GM13977 (cell line): ENCODE measurements around the gene F8.
"Not testable (repeated sequence)": the region's sequence is repeated elsewhere in the genome, so short reads cannot be mapped to it uniquely, and the experiment has no call there.

Experiments used
- DNase-seq: peaks from one replicate; pipeline ENCODE4 v3.0.0; 2012; ENCODE audit warnings: low spot score
- CTCF ChIP-seq: IDR thresholded peaks from 2 replicates; pipeline ENCODE4 v1.5.1; 2012; ENCODE audit warnings: mild to moderate bottlenecking, control low read depth; ENCODE audit not compliant: insufficient read depth; ENCODE audit errors: extremely low read depth, missing control alignments
- in situ Hi-C: fragments of 300-500 bp; cut with MboI; formaldehyde crosslinking; loops from one replicate; pipeline ENCODE4 v1.12.0; 2022; ENCODE audit warnings: low sequenced_read_pairs, low pct_unique_long_range_greater_than_20kb, mixed read lengths, inconsistent platforms; ENCODE audit not compliant: unreplicated experiment

F8 gene

GRCh38 chrX:154873329-154873728 lies 149.2 kb downstream of the F8 start:
- no peak for DNase-seq
- in situ Hi-C loops = no loop called here
- TF ChIP-seq CTCF = no peak

GRCh38 chrX:154868522-154868921 lies 154.0 kb downstream of the F8 start:
- DNase-seq, in situ Hi-C loops: not testable (repeated sequence)

GRCh38 chrX:154855256-154855655 lies 167.3 kb downstream of the F8 start:
- in situ Hi-C loops = no loop called here
- no peak for TF ChIP-seq CTCF
- DNase-seq = no peak

- TF ChIP-seq CTCF = no peak
- in situ Hi-C loops = no loop called here
Observed at GRCh38 chrX:154850957-154851611, 171.4 kb downstream of the F8 start.

GRCh38 chrX:154840856-154841255 lies 181.7 kb downstream of the F8 start:
- DNase-seq = peak; percentile 42
- TF ChIP-seq CTCF = peak; percentile 51
- in situ Hi-C loops = loop anchor here (25.0 kb wide), 1 partner anchor 254 kb away; the partner anchor contains the start of gene CTAG1A

More at GRCh38 chrX:154850957-154851611, 171.4 kb downstream of the F8 start:
- no peak for DNase-seq

- no peak for TF ChIP-seq CTCF
- no peak for DNase-seq
- in situ Hi-C loops = loop anchor here (25.0 kb wide), 1 partner anchor 249 kb away; the partner anchor contains the start of gene CTAG1A
Observed at GRCh38 chrX:154836163-154836562, 186.4 kb downstream of the F8 start.

GRCh38 chrX:154834562-154834961 lies 188.0 kb downstream of the F8 start, which contains the start of gene SMIM9:
Gene SMIM9, minus strand, starts transcription at chrX:154834662. Its CDS starts 3,806 bp downstream, at chrX:154830856.
- DNase-seq = no peak
- no peak for TF ChIP-seq CTCF
- in situ Hi-C loops = loop anchor here (25.0 kb wide), 1 partner anchor 247 kb away; the partner anchor contains the start of gene CTAG1A
